Ramos (cell line): ENCODE measurements around the gene DOCK4.

Experiments used
- in situ Hi-C: fragments of 300-500 bp; cut with MboI; formaldehyde crosslinking; loops from one replicate; pipeline ENCODE4 v1.14.3; 2022; ENCODE audit warnings: low sequenced_read_pairs; ENCODE audit not compliant: unreplicated experiment

Gene DOCK4

DNA sequence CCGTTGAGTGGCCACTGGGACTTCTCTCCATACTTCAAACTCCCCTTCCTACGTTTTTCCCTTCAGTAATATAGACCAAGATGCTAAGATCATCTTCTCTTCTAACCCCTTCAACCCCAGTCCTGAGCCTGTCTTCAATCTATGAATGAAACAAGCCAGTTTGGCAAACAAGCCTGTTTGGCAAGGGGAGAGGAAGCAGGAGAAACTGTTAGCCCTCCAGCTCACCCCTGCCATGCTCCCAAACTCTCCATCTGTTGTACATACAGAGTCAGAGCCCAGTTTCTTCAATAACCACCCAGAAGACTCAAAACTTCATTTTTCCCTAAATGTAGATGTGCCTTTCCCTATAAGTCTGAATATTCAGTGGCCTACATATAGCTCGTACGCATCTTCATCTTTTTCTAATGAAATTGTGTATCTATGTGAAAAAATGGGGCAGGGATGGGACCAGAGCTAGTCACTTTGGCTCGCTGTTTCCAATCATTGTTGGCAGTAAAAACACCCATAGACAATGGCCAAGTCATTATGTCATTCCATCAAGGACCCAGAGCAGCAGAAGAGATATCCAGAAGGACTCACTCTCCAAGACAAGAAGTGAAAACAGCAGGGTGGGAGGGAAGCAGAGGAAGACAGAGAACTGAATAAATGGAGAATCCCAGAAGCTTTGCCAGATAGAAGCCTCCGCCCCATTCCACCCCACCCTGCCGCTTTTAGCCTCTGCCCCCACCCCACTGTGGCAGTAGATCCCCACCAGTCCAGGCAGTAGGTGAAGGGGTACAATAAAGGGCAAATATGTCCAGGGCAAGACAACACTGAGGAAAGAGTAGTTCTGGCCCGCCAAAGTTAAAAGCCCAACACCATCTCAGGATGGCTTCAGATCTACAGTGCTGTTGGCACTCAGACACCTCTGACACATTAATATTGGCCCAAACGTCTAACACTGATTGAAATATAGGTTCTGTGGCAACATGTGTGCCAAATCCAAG is 87.3 kb downstream of the DOCK4 start:
- in situ Hi-C loops: no loop called here

- in situ Hi-C loops: no loop called here
These were observed 89.3 kb downstream of the DOCK4 start for GRCh38 chr7:112116894-112117293.

DNA sequence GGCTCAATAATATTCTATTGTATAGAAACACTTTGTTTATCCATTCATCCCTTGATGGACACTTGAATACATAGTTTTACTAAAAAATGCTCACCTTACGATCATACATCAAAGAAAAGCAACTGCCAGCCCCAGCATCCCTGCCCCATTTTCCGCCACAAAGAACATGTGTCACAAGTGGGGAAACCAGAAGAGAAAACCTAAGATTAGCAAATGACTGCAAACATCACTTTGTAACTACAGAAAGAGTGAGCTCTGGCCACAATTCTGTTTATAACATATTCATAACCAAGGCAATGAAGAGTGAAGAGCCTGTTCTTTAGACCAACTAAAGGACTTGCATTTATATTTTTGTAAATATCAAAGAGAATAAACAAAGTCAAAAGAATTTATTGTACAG is 89.8 kb downstream of the DOCK4 start:
- in situ Hi-C loops: no loop called here

DNA sequence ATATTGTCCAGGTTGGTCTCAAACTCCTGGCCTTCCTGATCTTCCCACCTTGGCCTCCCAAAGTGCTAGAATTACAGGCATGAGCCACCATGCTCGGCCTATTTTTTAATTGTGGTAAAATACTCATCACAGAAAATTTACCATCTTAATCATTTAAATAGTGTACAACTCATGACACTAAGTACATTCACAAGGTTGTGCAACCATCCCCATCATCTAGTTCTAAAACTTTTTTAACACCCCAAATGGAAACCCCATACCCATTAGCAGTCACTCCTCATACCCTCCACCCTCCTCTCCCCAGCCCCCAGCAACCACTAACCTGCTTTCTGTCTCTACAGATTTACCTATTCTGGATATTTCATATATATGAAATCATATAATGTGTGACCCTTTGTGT is 90.3 kb downstream of the DOCK4 start:
- in situ Hi-C loops: no loop called here

DNA sequence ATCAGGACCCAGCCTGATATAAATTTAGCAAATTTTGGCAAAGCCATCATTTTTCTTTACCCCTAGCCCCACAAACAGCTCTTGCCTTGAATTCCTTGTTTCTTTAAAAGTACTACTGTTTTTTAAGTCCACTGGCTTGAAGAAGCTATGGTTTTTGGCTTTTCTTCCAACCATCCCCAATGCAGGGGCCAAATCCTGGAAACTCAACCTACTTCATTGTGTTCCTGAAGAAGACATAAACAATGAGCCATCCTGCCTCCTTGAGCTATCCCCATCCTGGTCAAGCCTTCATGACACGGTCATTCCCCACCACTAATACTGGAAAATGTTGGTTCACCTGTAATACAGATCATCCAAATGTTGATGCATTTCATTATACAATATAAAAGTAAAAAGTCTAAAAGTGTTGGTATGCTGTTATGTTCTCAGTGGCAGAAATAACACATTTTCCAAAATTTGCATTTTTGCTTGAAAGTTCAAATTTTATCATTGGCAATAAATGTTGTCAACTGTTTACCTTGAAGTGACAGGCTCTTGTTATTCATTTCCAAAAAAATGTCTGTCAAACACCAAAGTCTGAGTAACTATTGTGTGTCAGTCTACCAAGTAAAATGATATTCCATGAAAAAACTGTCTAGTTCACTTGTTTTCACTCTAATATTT is 92.2 kb downstream of the DOCK4 start:
- in situ Hi-C loops: no loop called here

DNA sequence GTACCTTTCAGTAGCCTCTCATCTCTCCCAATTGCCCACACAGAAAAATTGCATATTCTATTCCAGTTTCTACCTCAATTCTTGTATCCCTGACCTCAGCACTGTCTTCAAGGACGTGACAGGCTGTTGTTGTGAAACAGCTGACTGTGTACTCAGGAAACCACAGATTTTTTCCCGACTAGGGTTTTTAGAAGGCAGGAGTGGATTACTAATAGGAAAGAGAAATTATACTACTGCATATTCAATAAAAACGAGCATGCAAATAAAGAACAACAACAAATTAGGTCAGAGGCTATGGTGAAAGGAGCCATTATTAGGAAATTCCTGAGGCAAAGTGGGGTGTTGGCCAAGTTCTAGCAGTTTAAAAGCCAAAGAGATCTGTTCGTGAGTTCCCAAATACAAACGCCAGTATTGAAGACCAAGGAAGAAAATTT is 93.4 kb downstream of the DOCK4 start:
- in situ Hi-C loops: no loop called here

DNA sequence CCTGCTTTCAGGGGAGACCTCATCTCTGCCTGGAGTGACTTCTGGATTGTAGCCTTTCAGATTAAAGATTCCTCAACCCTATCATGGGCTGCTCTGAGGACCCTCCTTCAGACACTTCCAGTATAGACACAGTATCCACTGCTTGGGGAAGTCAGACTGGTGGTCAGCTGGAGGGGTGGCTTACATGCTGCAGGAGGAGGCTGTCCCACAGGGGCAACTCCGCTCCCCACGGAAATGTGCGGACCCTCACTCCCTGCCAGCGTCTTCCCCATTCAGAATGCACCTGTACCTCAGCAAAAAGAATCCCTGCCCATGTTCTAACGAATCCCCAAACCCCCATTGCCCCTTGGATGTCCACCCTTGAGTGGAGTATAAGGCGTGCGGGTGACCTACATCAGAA is 95.5 kb downstream of the DOCK4 start:
- in situ Hi-C loops: no loop called here

DNA sequence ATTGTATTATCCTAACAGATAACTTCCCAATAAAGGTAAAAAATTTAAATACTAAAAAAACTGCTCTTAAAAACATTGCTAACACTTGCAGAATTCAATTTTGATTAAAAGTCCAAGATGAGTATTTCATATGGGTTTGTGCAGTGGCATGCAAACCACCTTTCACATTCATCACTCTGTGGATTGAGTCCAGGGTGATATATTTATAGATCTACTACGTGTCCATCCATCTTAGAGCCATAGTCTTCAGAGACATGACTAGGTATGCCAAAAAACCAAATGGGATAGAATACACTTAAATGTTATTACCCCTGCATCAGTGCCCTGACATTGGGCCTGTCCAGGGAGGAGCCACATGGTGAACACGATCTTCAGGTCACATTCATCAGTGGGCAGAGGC is 96.0 kb downstream of the DOCK4 start:
- in situ Hi-C loops: no loop called here

DNA sequence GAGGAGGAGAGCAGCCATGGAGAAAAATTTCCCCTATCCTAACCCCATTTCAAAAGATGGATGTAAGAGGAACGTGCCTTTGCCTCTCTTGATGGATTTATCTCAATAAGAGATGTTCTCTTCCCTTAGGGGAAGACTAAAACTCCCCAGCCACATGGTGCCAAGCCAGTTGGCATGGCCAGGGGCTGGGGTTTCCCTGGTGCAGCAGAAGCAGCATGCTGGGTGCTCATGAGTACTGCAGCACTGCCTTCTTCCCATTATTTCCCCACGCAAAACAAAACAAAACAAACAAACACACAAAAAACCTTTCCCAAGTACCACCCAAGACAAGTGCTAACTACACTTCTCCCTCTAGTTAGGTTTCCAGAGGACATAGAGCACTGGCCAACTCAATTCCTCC is 97.2 kb downstream of the DOCK4 start:
- in situ Hi-C loops: no loop called here

- in situ Hi-C loops: no loop called here
These were observed 100.3 kb downstream of the DOCK4 start for GRCh38 chr7:112105584-112106530.

GRCh38 chr7:112104120-112104519 is 102.1 kb downstream of the DOCK4 start:
- in situ Hi-C loops: no loop called here

GRCh38 chr7:112103246-112103645 is 103.0 kb downstream of the DOCK4 start:
- in situ Hi-C loops: no loop called here

GRCh38 chr7:112101201-112101846 is 104.9 kb downstream of the DOCK4 start:
- in situ Hi-C loops: no loop called here

DNA sequence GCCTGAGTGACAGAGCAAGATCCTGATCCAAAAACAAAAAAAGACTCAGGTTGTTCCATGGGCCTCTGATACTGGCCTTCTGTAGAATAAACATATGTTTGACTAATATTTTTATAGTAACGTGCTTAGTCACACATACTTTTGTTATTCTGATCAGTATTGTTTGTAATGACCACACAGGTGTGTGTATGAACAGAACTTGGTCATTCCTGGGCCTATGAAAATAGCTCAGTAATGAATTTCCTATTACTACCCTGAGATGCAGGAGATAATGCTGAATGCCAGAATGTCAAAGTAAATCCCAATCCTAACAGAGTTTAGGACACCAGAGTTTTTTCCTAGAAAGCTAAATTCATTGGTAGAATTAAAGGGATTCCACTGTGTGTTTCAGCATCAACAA is 108.7 kb downstream of the DOCK4 start:
- in situ Hi-C loops: no loop called here

DNA sequence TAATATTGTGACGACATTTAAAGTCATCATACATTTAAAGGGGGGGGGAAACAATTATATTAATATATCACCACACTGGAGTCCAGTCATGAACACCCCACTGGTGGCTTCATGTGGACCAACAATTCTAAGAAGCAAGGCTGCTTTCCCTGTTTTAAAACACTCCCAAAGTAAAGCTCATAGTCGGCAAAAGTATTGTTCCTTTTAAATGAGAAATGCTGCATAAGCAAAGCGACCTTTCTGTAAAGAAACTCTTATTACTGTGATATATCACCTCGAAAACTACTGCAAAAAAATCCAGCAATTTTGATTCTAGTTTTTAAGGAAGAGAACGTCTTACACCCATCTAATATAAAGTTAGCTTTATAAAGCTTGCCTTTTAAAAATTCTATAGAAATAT is 112.8 kb downstream of the DOCK4 start:
- in situ Hi-C loops: no loop called here

DNA sequence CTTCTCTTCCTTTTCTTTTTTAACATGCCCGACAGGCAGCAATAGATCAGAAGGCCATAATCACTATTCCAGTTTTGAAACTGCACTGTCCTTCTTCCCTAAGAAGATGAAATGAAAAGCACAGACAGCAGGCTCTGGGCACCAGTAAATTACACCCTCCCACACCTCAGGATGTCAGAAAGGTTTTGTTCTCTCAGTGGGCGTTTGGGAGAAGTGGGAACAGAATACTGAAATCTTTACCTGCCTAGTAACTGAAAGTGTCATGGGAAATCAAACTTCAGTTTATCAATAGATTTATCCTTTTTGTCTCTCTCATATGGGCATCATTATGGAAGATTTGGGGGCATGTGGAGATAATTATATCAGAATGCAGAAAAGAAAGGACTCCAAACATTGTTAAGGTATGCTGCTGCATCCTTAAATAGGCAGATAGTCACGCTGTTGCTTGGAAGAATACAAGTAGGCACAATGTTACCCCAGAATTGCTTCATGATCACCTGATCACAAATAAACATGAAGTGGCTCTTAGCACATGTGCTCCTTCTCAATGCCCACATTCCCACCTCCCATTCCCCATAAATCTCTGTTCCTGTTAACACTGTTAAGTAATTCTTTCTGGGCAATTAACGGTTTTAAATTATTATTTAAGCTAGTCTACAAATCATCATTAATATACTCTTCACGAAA is 113.3 kb downstream of the DOCK4 start:
- in situ Hi-C loops: no loop called here

GRCh38 chr7:112092306-112092705 is 113.9 kb downstream of the DOCK4 start:
- in situ Hi-C loops: no loop called here

DNA sequence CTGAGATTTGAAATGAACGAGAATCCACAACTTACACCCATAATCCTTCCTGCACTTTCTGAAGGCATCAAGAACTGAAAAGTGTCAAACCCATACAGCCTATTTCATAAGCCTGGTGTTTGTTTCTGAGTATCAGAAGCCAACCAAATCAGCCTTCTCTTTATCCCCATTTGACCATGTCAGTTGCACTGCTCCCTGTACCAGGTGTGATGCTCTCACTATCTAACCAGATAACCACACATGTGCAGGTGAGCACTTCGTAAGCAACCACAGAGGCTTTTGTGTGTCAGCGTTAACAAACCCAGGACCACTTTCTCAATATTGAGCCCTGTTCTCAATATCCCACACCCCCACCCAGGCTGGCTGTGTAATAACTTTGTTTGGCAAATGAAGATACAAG is 114.4 kb downstream of the DOCK4 start:
- in situ Hi-C loops: no loop called here

DNA sequence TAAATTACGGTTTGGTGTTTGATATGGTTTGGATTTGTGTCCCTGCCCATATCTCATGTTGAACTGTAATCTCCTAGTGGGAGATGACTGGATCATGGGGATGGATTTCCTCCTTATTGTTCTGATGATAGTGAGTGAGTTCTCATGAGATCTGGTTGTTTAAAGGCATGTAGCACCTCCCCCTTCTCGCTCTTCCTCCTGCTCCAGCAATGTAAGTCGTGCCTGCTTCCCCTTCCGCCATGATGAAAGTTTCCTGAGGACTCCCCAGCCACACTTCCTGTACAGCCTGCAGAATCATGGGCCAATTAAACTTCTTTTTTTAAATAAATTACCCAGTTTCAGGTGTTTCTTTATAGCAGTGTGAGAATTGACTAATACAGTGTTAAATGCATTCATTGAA is 116.6 kb downstream of the DOCK4 start:
- in situ Hi-C loops: no loop called here
